Calu3 (cell line): ENCODE measurements around the gene LRRC51. TPM values are rescaled to one million over a fixed set of nuclear protein-coding genes. Genes with fewer than 3 reads are reported as not detected.

Experiments used
- Bru-seq: library from RNA; stranded (reverse); fragments of 400-500 nt; gene quantifications from one replicate; lab custom pipeline; 2021; lab: Mats Ljungman, UMichigan
- BruChase-seq, 2 experiments: library from RNA; stranded (reverse); fragments of 400-500 nt; gene quantifications; one replicate each; lab custom pipeline; 2021; lab: Mats Ljungman, UMichigan
- BruUV-seq: library from RNA; stranded (reverse); fragments of 400-500 nt; replicated peaks from 2 replicates; lab custom pipeline; 2021; lab: Mats Ljungman, UMichigan
- CTCF ChIA-PET: fragments of 300-600 bp; sonication (Branson Sonifier 250); formaldehyde crosslinking; loops from one replicate; lab custom pipeline; 2022; ENCODE audit warnings: antibody characterized with exemption; lab: Charles Lee
- DNase-seq: peaks from one replicate; pipeline ENCODE4 v3.0.0; 2022
- H3K27ac Mint-ChIP-seq: one replicate; pipeline ENCODE4 v1.8.0; 2022; ENCODE audit warnings: mixed read lengths; ENCODE audit not compliant: unreplicated experiment
- H3K27me3 Mint-ChIP-seq: one replicate; pipeline ENCODE4 v1.8.0; 2022; ENCODE audit warnings: mixed read lengths; ENCODE audit not compliant: unreplicated experiment
- H3K36me3 Mint-ChIP-seq: one replicate; pipeline ENCODE4 v1.8.0; 2022; ENCODE audit warnings: mild to moderate bottlenecking, moderate library complexity, mixed read lengths; ENCODE audit not compliant: insufficient read depth, unreplicated experiment
- H3K4me1 Mint-ChIP-seq: one replicate; pipeline ENCODE4 v1.8.0; 2022; ENCODE audit warnings: mild to moderate bottlenecking, low read depth, mixed read lengths; ENCODE audit not compliant: unreplicated experiment
- H3K4me3 Mint-ChIP-seq: one replicate; pipeline ENCODE4 v1.8.0; 2022; ENCODE audit warnings: mild to moderate bottlenecking, low read depth, moderate library complexity, mixed read lengths; ENCODE audit not compliant: unreplicated experiment
- H3K9me3 Mint-ChIP-seq: one replicate; pipeline ENCODE4 v1.8.0; 2022; ENCODE audit warnings: low read depth, mixed read lengths; ENCODE audit not compliant: unreplicated experiment
- intact Hi-C: fragments of 100-400 bp; cut with micrococcal nuclease; formaldehyde crosslinking; loops from one replicate; pipeline ENCODE4 v1.10.0; 2022; ENCODE audit not compliant: unreplicated experiment
- long read RNA-seq: library from polyadenylated mRNA; stranded (forward); transcript quantifications from one replicate; pipeline ENCODE4 v2.0.0, GENCODE V29; 2022
- total RNA-seq: library from RNA; stranded (reverse); gene quantifications from 2 replicates; pipeline ENCODE4 v1.2.3, GENCODE V29; 2022
- TF ChIP-seq, protein P1 (sequence below): fragments of 200-600 bp; IDR thresholded peaks from one replicate; pipeline ENCODE4 v1.8.0; 2022; ENCODE audit warnings: antibody characterized with exemption; ENCODE audit not compliant: unreplicated experiment

Gene LRRC51
- total RNA-seq (8.5 and 11.0 TPM in 2 replicates), Bru-seq, nascent RNA (percentile 38 among the genes with signal in this experiment), BruChase-seq, experiment 1, labeled RNA remaining after a 6-hour chase (percentile 51 among the genes with signal in this experiment), BruChase-seq, experiment 2, labeled RNA remaining after a 2-hour chase (percentile 35 among the genes with signal in this experiment)
- long read RNA-seq, partial matches to known transcripts: 0 of 7 reads
- long read RNA-seq, other reads (novel, unspliced or antisense): 1 of 7 reads

- H3K36me3 Mint-ChIP-seq: peaks cover 33% of the 10 kb centered on the region
- peaks cover 22% of the 10 kb centered on the region for H3K4me1 Mint-ChIP-seq
- no TSS peak for BruUV-seq
- no peaks in the 10 kb centered on the region for H3K27me3 Mint-ChIP-seq
- peak; percentile 98 for DNase-seq
- intact Hi-C loops: no loop called here
- H3K9me3 Mint-ChIP-seq: no peaks in the 10 kb centered on the region
- H3K27ac Mint-ChIP-seq: peak within 1 kb of the TSS; percentile 94
- CTCF ChIA-PET: interaction anchor here (0.8 to 1.3 kb wide), 2 partner anchors 55 to 739 kb away, joined by 3 to 6 read pairs; no protein-coding TSS in a partner anchor
- TF ChIP-seq, protein P1, sequence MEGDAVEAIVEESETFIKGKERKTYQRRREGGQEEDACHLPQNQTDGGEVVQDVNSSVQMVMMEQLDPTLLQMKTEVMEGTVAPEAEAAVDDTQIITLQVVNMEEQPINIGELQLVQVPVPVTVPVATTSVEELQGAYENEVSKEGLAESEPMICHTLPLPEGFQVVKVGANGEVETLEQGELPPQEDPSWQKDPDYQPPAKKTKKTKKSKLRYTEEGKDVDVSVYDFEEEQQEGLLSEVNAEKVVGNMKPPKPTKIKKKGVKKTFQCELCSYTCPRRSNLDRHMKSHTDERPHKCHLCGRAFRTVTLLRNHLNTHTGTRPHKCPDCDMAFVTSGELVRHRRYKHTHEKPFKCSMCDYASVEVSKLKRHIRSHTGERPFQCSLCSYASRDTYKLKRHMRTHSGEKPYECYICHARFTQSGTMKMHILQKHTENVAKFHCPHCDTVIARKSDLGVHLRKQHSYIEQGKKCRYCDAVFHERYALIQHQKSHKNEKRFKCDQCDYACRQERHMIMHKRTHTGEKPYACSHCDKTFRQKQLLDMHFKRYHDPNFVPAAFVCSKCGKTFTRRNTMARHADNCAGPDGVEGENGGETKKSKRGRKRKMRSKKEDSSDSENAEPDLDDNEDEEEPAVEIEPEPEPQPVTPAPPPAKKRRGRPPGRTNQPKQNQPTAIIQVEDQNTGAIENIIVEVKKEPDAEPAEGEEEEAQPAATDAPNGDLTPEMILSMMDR: no peak
- peak within 1 kb of the TSS; percentile 87 for H3K4me3 Mint-ChIP-seq
These were observed at the start of gene LRRC51, which contains the start of gene NUMA1 for GRCh38 chr11:72080326-72081183. Gene LRRC51, plus strand, starts transcription at chr11:72080850. Its CDS starts 8,234 bp downstream, at chr11:72089084. Gene NUMA1, minus strand, starts transcription at chr11:72080542. Its CDS starts 44,599 bp downstream, at chr11:72035943.

DNA sequence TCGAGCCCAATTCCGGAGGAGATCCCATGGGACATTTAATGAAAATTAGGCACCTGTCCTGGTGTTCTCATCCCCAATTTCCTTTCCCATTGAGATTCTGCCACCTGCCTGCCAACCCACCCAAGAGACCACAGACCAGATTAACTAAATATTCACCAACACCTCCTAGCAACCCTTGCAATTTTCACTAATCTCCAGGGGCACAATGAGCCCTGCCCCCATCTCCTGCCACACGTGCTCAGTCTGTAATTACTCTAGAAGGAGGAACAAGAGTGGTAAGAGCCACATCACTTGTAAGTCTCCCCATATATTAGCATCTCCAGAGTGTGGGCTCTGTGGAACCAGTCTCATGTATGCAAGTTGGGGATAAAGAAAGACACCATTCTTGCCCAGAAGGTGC is 44.0 kb upstream of the LRRC51 start:
- Mint-ChIP-seq H3K27ac (no peak overlapping the region), H3K9me3 (no peaks in the 10 kb centered on the region), H3K4me3 (no peak overlapping the region), H3K36me3 (peaks cover 19% of the 10 kb centered on the region), H3K27me3 (no peaks in the 10 kb centered on the region), H3K4me1 (peaks cover 10% of the 10 kb centered on the region)
- intact Hi-C loops: no loop called here
- no TSS peak for BruUV-seq
- DNase-seq: no peak
- TF ChIP-seq, protein P1: no peak
- CTCF ChIA-PET: no interaction called here

GRCh38 chr11:72037554-72038311 is 42.9 kb upstream of the LRRC51 start:
- intact Hi-C loops: no loop called here
- TF ChIP-seq, protein P1: no peak
- BruUV-seq: no TSS peak
- Mint-ChIP-seq H3K4me1 (peaks cover 21% of the 10 kb centered on the region), H3K36me3 (peaks cover 19% of the 10 kb centered on the region), H3K27ac (no peak overlapping the region), H3K27me3 (no peaks in the 10 kb centered on the region), H3K4me3 (no peak overlapping the region), H3K9me3 (no peaks in the 10 kb centered on the region)
- CTCF ChIA-PET: no interaction called here
- DNase-seq: no peak

- TF ChIP-seq, protein P1: no peak
- Mint-ChIP-seq H3K27me3 (no peaks in the 10 kb centered on the region), H3K9me3 (no peaks in the 10 kb centered on the region), H3K4me1 (peaks cover 27% of the 10 kb centered on the region), H3K36me3 (peaks cover 14% of the 10 kb centered on the region), H3K27ac (no peak overlapping the region), H3K4me3 (no peak overlapping the region)
- DNase-seq: no peak
- no TSS peak for BruUV-seq
- CTCF ChIA-PET: interaction anchor here (0.7 to 1.3 kb wide), 2 partner anchors 9 to 393 kb away, joined by 3 to 4 read pairs; no protein-coding TSS in a partner anchor
- intact Hi-C loops: no loop called here
These were observed 42.2 kb upstream of the LRRC51 start for GRCh38 chr11:72038491-72038890.
